Measurements from ENCODE around the gene PPP1R9A.

DNA sequence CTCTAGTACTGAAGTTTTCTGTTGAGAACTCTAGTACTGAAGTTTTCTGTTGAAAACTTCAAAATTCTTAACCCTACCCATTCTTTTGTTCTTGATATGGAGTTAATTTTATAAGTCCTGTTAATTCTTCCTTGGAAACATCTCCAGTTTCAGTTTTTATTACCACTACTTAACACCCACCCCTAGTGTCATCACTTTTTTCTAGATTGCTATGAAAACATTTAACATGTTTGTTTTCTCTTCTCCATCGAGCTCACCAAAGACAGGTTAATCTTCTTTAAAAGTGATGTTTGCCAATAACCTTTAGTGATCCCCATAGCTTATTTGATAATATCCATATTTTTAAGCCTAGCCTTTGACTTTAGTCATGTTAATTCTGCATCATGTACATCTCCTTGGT is 147.9 kb downstream of the PPP1R9A start:
- TF ChIP-seq, protein P1, sequence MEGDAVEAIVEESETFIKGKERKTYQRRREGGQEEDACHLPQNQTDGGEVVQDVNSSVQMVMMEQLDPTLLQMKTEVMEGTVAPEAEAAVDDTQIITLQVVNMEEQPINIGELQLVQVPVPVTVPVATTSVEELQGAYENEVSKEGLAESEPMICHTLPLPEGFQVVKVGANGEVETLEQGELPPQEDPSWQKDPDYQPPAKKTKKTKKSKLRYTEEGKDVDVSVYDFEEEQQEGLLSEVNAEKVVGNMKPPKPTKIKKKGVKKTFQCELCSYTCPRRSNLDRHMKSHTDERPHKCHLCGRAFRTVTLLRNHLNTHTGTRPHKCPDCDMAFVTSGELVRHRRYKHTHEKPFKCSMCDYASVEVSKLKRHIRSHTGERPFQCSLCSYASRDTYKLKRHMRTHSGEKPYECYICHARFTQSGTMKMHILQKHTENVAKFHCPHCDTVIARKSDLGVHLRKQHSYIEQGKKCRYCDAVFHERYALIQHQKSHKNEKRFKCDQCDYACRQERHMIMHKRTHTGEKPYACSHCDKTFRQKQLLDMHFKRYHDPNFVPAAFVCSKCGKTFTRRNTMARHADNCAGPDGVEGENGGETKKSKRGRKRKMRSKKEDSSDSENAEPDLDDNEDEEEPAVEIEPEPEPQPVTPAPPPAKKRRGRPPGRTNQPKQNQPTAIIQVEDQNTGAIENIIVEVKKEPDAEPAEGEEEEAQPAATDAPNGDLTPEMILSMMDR (tag by site-specific recombination; IDR thresholded peaks at IDR 0.05), result no peak
- TF ChIP-seq, protein P2, sequence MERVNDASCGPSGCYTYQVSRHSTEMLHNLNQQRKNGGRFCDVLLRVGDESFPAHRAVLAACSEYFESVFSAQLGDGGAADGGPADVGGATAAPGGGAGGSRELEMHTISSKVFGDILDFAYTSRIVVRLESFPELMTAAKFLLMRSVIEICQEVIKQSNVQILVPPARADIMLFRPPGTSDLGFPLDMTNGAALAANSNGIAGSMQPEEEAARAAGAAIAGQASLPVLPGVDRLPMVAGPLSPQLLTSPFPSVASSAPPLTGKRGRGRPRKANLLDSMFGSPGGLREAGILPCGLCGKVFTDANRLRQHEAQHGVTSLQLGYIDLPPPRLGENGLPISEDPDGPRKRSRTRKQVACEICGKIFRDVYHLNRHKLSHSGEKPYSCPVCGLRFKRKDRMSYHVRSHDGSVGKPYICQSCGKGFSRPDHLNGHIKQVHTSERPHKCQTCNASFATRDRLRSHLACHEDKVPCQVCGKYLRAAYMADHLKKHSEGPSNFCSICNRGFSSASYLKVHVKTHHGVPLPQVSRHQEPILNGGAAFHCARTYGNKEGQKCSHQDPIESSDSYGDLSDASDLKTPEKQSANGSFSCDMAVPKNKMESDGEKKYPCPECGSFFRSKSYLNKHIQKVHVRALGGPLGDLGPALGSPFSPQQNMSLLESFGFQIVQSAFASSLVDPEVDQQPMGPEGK (tag by site-specific recombination; IDR thresholded peaks at IDR 0.05), result no peak
- TF ChIP-seq SETDB1 (IDR thresholded peaks at IDR 0.05; ENCODE audit: insufficient read length, low read length) (no peak), ZNF600 (tag by site-specific recombination; IDR thresholded peaks at IDR 0.05) (no peak), ZNF121 (tag by site-specific recombination; IDR thresholded peaks at IDR 0.05) (no peak), ZNF10 (tag by site-specific recombination; IDR thresholded peaks at IDR 0.05) (no peak), ZNF324 (tag by site-specific recombination; IDR thresholded peaks at IDR 0.05) (no peak), ZNF266 (tag by site-specific recombination; IDR thresholded peaks at IDR 0.05; ENCODE audit: low read depth) (no peak), EGR2 (tag by site-specific recombination; IDR thresholded peaks at IDR 0.05; ENCODE audit: low read depth) (no peak)
